C1 segment of cervical spinal cord (tissue), 14 donors: ENCODE results near the gene KRT23.

Experiments
- DNase-seq, 14 donors: peaks; one replicate each; lab custom pipeline; 2025; lab: John Stamatoyannopoulos, UW

Gene KRT23

GRCh38 chr17:40909755-40910154 lies 27.7 kb downstream of the KRT23 start:
- no peak for DNase-seq

- DNase-seq = peak in 12 of 14 donors; percentile 7 to 62 (median 38)
Observed at GRCh38 chr17:40909351-40909750, 28.1 kb downstream of the KRT23 start.

DNA sequence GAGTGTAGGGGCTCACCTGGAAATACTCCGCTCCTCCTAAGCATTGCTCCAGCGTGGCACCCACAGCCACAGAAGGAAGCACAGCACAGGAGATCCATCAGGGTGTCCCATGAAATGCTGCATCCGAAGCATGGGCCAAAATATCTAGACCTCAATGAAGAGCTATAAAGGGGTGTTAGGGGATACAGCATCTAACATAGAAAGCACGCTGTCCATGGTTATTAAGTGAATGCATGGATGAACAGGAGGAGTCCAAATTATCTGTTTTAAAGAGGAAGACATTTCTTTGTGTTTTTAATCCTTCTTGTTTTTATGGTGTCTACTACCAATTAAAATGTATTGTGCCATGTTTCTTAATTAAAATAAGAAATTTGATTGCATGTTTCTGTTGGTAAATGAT lies 30.8 kb downstream of the KRT23 start:
- DNase-seq = no peak

DNA sequence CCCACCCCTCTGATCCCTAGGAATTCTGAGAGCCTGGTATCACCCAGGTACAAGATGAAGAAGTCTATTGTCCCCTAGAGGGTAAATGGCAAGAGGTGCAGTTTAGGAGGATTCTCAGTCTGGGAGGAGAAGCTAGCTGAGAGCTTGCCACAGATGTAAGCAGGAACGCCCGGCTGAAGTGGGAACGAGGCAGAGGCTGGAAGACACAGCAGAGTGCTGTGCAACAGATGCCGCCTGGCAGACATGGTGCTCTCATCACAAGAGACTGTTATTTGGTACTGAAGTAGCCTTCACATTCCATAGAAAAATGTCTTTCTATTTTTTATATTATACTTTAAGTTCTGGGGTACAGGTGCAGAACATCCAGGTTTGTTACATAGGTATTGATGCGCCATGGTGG lies 32.1 kb downstream of the KRT23 start:
- no peak for DNase-seq

- no peak for DNase-seq
Observed at GRCh38 chr17:40903129-40903847, 34.2 kb downstream of the KRT23 start.

DNA sequence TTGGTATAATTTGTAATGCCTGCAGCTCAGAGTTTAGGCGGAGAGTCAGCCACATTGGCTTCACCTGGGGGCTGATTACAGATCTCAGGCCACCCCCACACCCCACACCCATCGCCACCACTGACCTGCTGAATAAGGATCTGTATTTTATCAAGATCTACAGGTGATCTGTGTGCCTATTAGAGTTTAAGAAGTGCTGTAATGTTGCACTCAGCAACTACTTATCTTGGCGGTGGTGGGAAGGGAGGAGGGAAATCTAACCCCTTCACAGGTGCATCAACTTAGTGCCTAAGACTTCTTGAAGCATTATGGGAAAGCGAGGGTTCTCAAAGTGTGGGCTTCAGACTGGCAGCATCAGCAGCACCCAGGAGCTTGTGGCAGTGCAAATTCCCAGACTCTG lies 34.9 kb downstream of the KRT23 start:
- no peak for DNase-seq

- DNase-seq = no peak
Observed at GRCh38 chr17:40901981-40902474, 35.4 kb downstream of the KRT23 start.

- DNase-seq = no peak
Observed at GRCh38 chr17:40900809-40901356, 36.6 kb downstream of the KRT23 start.

DNA sequence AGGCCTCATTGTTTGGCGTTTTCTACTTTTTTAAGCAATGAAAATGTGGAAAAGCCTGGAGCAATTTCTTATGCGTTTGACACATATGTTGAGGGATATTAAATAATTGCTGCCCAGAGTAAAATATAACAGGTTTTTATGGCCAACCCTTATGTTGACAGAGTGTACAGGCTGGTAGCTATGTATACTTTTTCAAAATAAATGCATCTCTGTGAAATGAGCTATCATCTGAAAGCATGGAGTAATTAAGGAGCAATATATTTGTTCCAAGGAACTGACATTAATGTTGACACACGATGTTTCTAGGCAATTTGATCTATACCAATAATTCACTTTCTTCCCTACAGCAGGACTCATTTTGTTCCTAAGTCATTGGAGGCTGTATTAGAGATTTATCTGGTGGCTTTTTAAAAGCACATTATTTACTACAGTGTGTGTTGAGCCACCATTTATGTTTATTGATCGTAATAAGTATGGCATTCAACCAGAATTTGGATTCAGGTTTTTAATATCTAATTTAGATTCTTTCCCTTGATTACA lies 40.5 kb downstream of the KRT23 start:
- no peak for DNase-seq

DNA sequence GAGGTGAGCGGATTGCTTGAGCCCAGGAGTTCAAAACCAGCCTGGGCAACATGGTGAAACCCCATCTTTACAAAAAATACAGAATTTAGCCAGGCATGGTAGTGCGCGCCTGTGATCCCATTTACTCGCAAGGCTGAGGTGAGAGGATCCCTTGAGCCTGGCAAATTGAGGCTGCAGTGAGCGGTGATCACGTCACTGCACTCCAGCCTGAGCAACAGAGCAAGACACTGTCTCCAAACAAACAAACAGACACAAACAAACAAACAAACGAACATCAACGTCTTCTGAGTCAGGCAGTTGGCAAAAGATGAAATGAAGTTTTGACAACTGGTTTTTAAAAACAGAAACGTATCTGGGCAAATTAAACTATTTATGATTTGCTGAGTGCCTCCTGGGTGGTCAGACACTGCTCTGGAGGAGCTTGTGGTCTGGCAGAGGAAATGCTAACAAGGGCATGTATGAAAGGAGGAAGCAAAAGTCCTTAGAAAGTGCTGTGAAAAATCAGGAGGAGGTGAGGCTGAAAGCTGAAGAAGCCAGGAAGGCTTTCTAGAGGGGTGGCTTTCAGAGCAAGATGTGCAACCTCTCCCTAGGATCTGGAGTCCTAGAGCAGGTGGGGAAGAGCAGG lies 42.2 kb downstream of the KRT23 start:
- DNase-seq = no peak

- no peak for DNase-seq
Observed at GRCh38 chr17:40888196-40888720, 49.2 kb downstream of the KRT23 start.

- DNase-seq = no peak
Observed at GRCh38 chr17:40886090-40886489, 51.4 kb downstream of the KRT23 start.

DNA sequence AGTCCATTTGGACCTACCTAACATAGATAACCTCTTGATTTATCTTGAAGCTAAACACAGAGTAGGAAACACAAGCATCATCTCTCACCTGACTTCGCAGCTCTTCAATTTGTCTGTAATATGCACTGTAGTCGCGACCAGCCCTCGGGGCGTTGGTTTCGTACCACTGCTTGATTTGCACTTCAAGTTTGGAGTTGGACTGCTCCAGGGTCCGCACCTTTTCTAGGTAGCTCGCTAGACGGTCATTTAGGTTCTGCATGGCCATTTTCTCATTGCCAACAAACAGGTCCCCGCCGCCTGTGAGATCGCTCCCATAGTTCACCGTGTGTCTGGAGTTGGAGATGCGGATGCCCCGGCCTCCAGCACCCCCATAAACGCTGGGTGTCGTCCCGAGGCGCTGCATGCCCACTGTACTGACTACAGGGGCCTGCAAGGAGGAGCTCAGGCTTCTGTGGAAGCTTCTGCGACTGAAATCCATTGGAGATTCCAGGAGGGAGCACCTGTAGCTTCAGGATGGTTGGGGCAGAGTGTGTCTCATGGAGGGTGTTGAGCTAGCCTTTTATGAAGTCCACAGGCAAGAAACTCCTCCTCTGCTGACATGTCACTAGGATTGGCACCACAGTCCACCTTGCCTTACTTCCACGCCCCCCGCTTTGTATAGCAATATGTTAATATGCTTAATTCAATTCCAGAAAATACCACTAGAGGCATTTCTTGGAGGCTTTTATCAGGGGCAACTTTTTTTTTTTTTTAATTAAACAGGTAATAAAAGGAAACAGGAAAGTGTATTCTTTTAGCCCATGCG lies 52.5 kb downstream of the KRT23 start, which contains the start of gene KRT20:
TSS of gene KRT20 (minus strand) at position 535 of the 805 bp plus-strand sequence. CDS start at position 478, 57 bp downstream.
- no peak for DNase-seq

- DNase-seq = no peak
Observed at GRCh38 chr17:40883626-40884334, 53.7 kb downstream of the KRT23 start.

GRCh38 chr17:40883031-40883430 lies 54.4 kb downstream of the KRT23 start:
- DNase-seq = no peak

DNA sequence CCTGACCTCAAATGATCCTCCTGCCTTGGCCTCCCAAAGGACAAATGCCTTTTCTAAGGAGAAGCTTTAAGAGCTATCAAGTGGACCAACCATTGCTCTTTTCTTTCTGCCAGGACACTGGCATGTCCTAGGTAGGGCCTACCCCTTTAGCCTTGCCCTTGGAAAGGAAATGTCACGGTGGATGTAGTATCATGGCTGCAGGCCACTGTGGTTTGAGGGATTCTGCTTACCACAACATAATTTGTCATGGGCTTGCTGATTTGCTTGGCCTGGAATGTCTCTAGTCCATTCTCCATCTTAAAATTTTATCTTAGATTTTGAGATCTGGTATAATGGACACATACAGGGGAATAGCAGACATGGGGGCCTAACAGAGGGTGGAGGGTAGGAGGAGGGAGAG lies 58.4 kb downstream of the KRT23 start:
- no peak for DNase-seq

- no peak for DNase-seq
Observed at GRCh38 chr17:40878044-40878443, 59.4 kb downstream of the KRT23 start.

- DNase-seq = no peak
Observed at GRCh38 chr17:40873801-40874200, 63.6 kb downstream of the KRT23 start.

- no peak for DNase-seq
Observed at GRCh38 chr17:40873255-40873654, 64.2 kb downstream of the KRT23 start.
